HG03103 (cell line): ENCODE measurements around the gene PPP1R2B.
"Not testable (repeated sequence)": the region's sequence is repeated elsewhere in the genome, so short reads cannot be mapped to it uniquely, and the experiment has no call there.

ENCODE experiments used
- ATAC-seq: cut with Tn5 transposase; IDR thresholded peaks from one replicate; pipeline ENCODE4 v1.9.1; 2021; ENCODE audit warnings: low read depth; ENCODE audit not compliant: unreplicated experiment

The PPP1R2B gene

DNA sequence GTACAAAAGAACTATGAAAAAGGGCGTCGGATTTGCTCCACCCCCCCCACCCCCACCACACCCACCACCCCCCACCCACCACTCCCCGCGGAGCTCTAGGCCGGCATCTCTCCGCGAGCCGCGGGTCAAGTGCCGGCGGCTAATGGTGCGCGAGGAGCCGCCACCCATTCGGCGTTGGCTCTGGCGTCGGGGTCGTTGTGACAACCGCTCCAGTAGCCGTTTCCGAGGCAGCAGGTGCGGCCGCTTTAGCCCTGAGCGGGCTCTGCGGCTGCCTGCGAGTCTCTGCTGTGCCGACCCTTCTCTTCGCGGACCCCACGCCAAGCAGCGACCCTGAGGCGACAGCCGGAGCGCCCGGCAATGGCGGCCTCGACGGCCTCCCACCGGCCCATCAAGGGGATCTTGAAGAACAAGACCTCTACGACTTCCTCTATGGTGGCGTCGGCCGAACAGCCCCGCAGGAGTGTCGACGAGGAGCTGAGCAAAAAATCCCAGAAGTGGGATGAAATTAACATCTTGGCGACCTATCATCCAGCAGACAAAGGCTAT is at the start of gene PPP1R2B:
TSS of gene PPP1R2B (plus strand) at position 90 of the 546 bp plus-strand sequence. CDS start at position 358, 268 bp downstream.
- no peak for ATAC-seq

- no peak for ATAC-seq
Observed at GRCh38 chr5:156800929-156801328, 49.2 kb upstream of the PPP1R2B start.

DNA sequence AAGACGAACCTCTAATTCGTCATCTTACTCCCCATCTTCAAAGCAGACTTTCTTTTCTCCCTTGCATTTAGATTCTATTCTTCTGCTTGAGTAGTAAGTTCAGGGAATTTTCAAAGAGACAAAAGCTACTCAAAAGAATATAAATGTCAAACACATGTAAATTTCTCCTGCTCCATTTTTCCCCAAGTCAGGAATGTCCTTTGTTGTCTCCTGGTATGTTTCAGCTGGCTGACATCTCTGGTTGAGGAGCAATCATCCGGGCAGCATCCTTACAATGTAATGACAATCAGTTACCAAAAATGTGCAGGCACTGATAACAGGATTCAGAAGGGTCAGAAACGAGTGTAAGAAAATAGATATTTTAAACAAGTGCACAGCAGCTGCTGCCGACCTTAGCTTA is 47.6 kb upstream of the PPP1R2B start:
- ATAC-seq, result no peak

- no peak for ATAC-seq
Observed at GRCh38 chr5:156803404-156803803, 46.7 kb upstream of the PPP1R2B start.

- ATAC-seq, result no peak
Observed at GRCh38 chr5:156812959-156813358, 37.1 kb upstream of the PPP1R2B start.

GRCh38 chr5:156815988-156816599 is 34.0 kb upstream of the PPP1R2B start:
- ATAC-seq, result no peak

DNA sequence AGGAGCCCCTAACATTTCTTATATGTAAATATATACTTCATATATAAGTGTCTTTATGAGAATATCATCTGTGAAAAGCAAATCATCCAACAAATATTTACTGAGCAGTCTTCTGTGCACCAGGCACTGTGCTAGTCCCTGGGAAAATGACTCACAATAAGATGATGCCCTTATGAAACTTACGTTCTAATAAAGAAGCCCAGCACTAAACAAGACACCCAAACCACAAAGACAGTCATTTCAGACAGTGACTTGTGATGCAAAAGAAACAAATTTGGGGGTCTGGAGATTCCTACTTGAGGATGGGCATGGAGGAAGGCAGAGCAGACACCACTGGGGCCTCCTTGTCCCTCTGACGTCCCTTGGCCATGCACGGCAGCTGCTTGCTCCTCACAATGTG is 30.6 kb upstream of the PPP1R2B start:
- no peak for ATAC-seq

DNA sequence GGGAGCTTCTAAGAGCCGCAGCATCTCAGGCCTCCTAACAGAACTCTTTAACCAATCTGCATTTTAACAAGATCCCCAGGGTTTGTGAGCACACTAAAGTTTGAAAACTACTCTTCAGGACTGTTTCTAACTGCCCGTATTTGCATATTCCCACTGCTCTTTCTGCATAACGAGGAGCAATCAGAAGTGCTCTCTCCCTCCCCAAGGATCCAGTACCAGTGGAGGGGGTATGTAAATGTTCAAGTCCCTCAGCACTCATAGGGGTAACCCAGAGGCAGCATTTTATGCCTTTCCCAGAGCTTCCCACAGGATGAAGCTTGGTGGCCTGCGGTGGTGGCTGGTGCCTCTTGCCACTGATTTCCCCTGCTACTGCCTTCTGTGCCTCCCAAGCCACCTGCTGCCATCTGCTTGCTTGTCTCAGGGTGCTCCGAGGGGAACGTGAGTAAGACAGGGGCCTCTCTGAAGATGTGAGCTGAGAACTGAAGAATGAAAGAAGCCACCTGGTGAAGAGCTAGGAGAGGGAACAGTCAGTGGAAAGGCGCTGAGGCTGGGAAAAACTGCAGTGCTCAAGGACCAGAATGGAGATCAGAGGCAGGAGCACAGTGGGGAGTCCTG is 30.0 kb upstream of the PPP1R2B start:
- ATAC-seq, result no peak

- no peak for ATAC-seq
Observed at GRCh38 chr5:156824241-156824640, 25.9 kb upstream of the PPP1R2B start.

DNA sequence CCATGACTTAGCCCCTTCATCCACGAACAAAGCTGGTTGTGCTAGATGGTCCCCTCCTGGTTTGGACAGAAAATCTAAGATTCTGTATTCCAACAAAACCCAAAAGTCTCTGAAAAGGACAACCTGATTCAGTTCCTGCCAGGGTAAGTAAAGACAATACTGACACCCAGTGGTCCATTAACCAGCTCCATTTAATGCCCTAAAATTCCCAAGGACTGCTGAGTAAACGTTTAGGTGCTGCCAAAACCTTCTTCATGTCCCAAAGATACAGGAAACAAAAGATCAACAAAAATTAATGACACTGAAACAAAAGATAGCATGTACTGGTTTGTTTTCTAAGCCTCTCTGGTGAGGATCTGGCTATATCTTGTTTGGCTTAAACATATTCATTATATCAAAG is 25.3 kb upstream of the PPP1R2B start:
- no peak for ATAC-seq

- ATAC-seq, result no peak
Observed at GRCh38 chr5:156825688-156826087, 24.4 kb upstream of the PPP1R2B start.

- peak; percentile 68 for ATAC-seq
Observed at GRCh38 chr5:156826150-156826549, 23.9 kb upstream of the PPP1R2B start.

GRCh38 chr5:156834916-156835315 is 15.2 kb upstream of the PPP1R2B start:
- no peak for ATAC-seq

DNA sequence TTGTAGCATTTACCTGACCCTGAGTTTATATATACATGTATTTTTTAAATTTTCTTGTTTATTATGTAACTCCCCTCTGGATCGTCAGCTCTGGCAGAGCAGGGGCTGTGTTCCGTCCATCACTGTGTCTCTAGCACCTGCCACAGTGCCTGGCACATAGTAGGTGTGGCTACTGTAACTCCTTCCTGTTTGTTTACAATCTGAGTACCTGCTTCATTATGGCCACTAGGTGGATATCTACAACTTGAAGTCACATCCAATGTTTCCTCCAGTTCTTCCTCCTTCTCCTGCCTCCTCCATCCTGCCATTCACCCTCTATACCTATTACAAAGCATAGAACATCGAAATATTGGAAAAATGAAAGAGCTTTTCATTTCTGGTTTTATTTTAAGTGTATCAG is 14.2 kb upstream of the PPP1R2B start:
- peak; percentile 68 for ATAC-seq

GRCh38 chr5:156836846-156837245 is 13.2 kb upstream of the PPP1R2B start:
- ATAC-seq, result no peak

DNA sequence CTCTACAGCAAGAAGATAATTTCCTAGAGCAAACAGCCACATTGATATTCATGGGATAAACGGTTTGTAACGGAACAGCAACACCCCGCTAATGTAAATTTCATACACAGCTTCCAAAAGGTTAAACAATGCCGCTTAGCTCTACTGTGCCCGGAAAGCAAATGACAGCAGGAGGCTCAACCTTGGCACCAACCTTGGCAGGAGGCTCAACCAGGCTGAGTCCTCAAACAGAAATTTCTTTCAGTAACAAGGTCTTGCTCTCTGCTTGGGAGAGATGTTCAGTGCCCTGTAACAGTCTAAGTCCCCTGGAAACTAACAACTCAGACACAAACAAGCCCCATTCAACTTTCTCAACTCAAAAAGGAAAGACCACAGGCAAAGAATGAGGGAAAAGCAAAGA is 11.1 kb upstream of the PPP1R2B start:
- ATAC-seq, result no peak

GRCh38 chr5:156841737-156842136 is 8.4 kb upstream of the PPP1R2B start:
- ATAC-seq, result no peak

GRCh38 chr5:156846914-156847313 is 3.2 kb upstream of the PPP1R2B start:
- ATAC-seq, result no peak

GRCh38 chr5:156848447-156848846 is 1.6 kb upstream of the PPP1R2B start:
- ATAC-seq, result not testable (repeated sequence)

GRCh38 chr5:156851880-156852279 is 1.8 kb downstream of the PPP1R2B start:
- no peak for ATAC-seq

DNA sequence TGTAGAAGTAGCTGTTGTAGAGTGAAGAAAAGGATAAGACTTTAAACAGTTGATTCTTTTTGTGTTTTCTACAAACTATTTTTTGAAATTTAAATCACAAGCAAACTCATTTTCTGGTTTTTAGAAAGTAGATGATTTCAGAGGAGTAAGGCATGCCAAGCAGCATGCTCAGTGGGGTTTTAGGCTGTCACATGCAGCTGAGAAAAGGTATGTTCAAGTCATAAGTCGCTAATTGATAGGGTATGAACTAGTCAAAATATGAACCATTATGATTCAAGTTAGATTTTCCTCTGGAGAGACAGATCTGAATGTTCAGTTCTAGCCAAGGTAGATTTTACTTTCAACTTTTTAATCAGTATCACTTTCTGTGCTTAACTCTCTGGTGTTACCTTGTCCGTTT is 3.0 kb downstream of the PPP1R2B start:
- ATAC-seq, result not testable (repeated sequence)

GRCh38 chr5:156865427-156865826 is 15.3 kb downstream of the PPP1R2B start:
- no peak for ATAC-seq
